ENCODE data around the gene HCFC2. TPM values are rescaled to one million over a fixed set of nuclear protein-coding genes. Genes with fewer than 3 reads are reported as not detected.

The HCFC2 gene
- total RNA-seq, 1 donor from 2014 or later = 10.3 TPM

GRCh38 chr12:104105461-104105860 is 41.1 kb downstream of the HCFC2 start:
- Histone ChIP-seq H3K4me1 (ENCODE audit: insufficient read depth, low read length) (no peaks in the 10 kb centered on the region), H3K9ac (ENCODE audit: low read length) (no peak overlapping the region), H3K36me3 (ENCODE audit: insufficient read depth, low read length) (peaks cover 4% of the 10 kb centered on the region), H3K9me3 (ENCODE audit: insufficient read depth, low read depth, low read length) (no peaks in the 10 kb centered on the region), H3K4me3 (ENCODE audit: insufficient read depth, low read depth, low read length) (no peak overlapping the region), H3K79me2 (ENCODE audit: insufficient read depth, low read length) (no peaks in the 10 kb centered on the region), H3K4me2 (ENCODE audit: low read length) (no peak overlapping the region), H3K27ac (ENCODE audit: low read depth, low read length) (no peak overlapping the region), H4K20me1 (ENCODE audit: insufficient read depth, low read length) (no peaks in the 10 kb centered on the region), H2AFZ (ENCODE audit: low read depth, low read length) (no peak overlapping the region), H3K27me3 (ENCODE audit: insufficient read depth, low read length) (no peaks in the 10 kb centered on the region)
- H3K27ac Mint-ChIP-seq (ENCODE audit: unreplicated experiment) = no peak overlapping the region
- peak; percentile 14 for DNase-seq (ENCODE audit: low read depth)
- H3K4me3 Mint-ChIP-seq (ENCODE audit: unreplicated experiment) = no peak overlapping the region
- H3K27me3 Mint-ChIP-seq (ENCODE audit: low read depth, unreplicated experiment) = no peaks in the 10 kb centered on the region
- FAIRE-seq = no peak
- H3K36me3 Mint-ChIP-seq (ENCODE audit: low read depth, unreplicated experiment) = peaks cover 2% of the 10 kb centered on the region
- no peak for TF ChIP-seq EZH2 (IDR thresholded peaks at IDR 0.05; ENCODE audit: insufficient read depth, low read length)
- no peak for TF ChIP-seq CTCF (IDR thresholded peaks at IDR 0.05; ENCODE audit: insufficient read depth, low read depth, low read length)
- peaks cover 4% of the 10 kb centered on the region for H3K4me1 Mint-ChIP-seq (ENCODE audit: low read depth, unreplicated experiment)
- no peaks in the 10 kb centered on the region for H3K9me3 Mint-ChIP-seq (ENCODE audit: unreplicated experiment)

DNA sequence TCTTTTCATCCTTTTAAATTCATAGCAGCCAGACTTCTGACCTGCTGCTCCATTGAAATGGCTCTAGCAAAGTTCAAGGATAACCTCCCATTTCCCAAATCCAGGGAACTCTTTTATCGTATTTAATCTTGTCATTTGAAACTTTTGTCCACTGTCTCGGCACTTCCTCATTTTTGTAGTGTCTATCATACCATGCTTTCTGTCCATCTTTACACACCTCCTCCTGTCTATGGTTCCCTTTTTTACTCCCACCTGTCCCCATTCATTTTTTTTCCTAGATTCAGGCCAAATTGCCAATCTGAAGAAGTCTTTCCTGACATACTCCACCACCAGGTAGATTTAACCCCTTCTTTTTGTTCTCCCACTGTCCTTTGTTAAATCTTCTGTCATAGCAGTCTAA is 42.6 kb downstream of the HCFC2 start:
- Histone ChIP-seq H3K4me3 (ENCODE audit: insufficient read depth, low read depth, low read length) (no peak overlapping the region), H3K27ac (ENCODE audit: low read depth, low read length) (no peak overlapping the region), H3K4me1 (ENCODE audit: insufficient read depth, low read length) (no peaks in the 10 kb centered on the region), H3K79me2 (ENCODE audit: insufficient read depth, low read length) (no peaks in the 10 kb centered on the region), H3K4me2 (ENCODE audit: low read length) (no peak overlapping the region), H4K20me1 (ENCODE audit: insufficient read depth, low read length) (no peaks in the 10 kb centered on the region), H3K9me3 (ENCODE audit: insufficient read depth, low read depth, low read length) (no peaks in the 10 kb centered on the region), H3K9ac (ENCODE audit: low read length) (no peak overlapping the region), H3K27me3 (ENCODE audit: insufficient read depth, low read length) (no peaks in the 10 kb centered on the region), H3K36me3 (ENCODE audit: insufficient read depth, low read length) (peaks cover 2% of the 10 kb centered on the region), H2AFZ (ENCODE audit: low read depth, low read length) (no peak overlapping the region)
- no peak for FAIRE-seq
- Mint-ChIP-seq H3K27me3 (ENCODE audit: low read depth, unreplicated experiment) (no peaks in the 10 kb centered on the region), H3K27ac (ENCODE audit: unreplicated experiment) (no peak overlapping the region), H3K9me3 (ENCODE audit: unreplicated experiment) (no peaks in the 10 kb centered on the region), H3K4me3 (ENCODE audit: unreplicated experiment) (no peak overlapping the region), H3K4me1 (ENCODE audit: low read depth, unreplicated experiment) (peaks cover 4% of the 10 kb centered on the region), H3K36me3 (ENCODE audit: low read depth, unreplicated experiment) (peaks cover 2% of the 10 kb centered on the region)
- no peak for DNase-seq (ENCODE audit: low read depth)
- TF ChIP-seq EZH2 (IDR thresholded peaks at IDR 0.05; ENCODE audit: insufficient read depth, low read length) (no peak), CTCF (IDR thresholded peaks at IDR 0.05; ENCODE audit: insufficient read depth, low read depth, low read length) (no peak)

GRCh38 chr12:104108755-104109445 is 44.6 kb downstream of the HCFC2 start:
- Mint-ChIP-seq H3K4me3 (ENCODE audit: unreplicated experiment) (no peak overlapping the region), H3K27me3 (ENCODE audit: low read depth, unreplicated experiment) (no peaks in the 10 kb centered on the region), H3K4me1 (ENCODE audit: low read depth, unreplicated experiment) (peaks cover 4% of the 10 kb centered on the region), H3K36me3 (ENCODE audit: low read depth, unreplicated experiment) (peaks cover 2% of the 10 kb centered on the region), H3K9me3 (ENCODE audit: unreplicated experiment) (no peaks in the 10 kb centered on the region), H3K27ac (ENCODE audit: unreplicated experiment) (no peak overlapping the region)
- no peaks in the 10 kb centered on the region for H3K4me1 ChIP-seq (ENCODE audit: insufficient read depth, low read length)
- H3K79me2 ChIP-seq (ENCODE audit: insufficient read depth, low read length) = no peaks in the 10 kb centered on the region
- no peaks in the 10 kb centered on the region for H3K36me3 ChIP-seq (ENCODE audit: insufficient read depth, low read length)
- no peaks in the 10 kb centered on the region for H3K27me3 ChIP-seq (ENCODE audit: insufficient read depth, low read length)
- no peaks in the 10 kb centered on the region for H4K20me1 ChIP-seq (ENCODE audit: insufficient read depth, low read length)
- no peak for TF ChIP-seq EZH2 (IDR thresholded peaks at IDR 0.05; ENCODE audit: insufficient read depth, low read length)
- peak; percentile 99 for TF ChIP-seq CTCF (IDR thresholded peaks at IDR 0.05; ENCODE audit: insufficient read depth, low read depth, low read length)
- DNase-seq (ENCODE audit: low read depth) = peak; percentile 65
- no peak overlapping the region for H3K27ac ChIP-seq (ENCODE audit: low read depth, low read length)
- peak; percentile 92 for FAIRE-seq
- no peaks in the 10 kb centered on the region for H3K9me3 ChIP-seq (ENCODE audit: insufficient read depth, low read depth, low read length)
- no peak overlapping the region for H3K4me3 ChIP-seq (ENCODE audit: insufficient read depth, low read depth, low read length)
- peak overlapping the region; percentile 4 for H3K9ac ChIP-seq (ENCODE audit: low read length)
- H2AFZ ChIP-seq (ENCODE audit: low read depth, low read length) = no peak overlapping the region
- H3K4me2 ChIP-seq (ENCODE audit: low read length) = no peak overlapping the region

Data from astrocyte (in vitro differentiated cells and primary cell).